GM12873 (cell line): ENCODE data around the gene DDX5.
A peak's percentile ranks its signal among the peaks of the same experiment; 100 is the strongest.

ENCODE experiments used
- CTCF ChIP-seq: IDR thresholded peaks from 2 replicates; pipeline ENCODE4 v1.5.1; 2012; ENCODE audit warnings: low read depth, mild to moderate bottlenecking, moderate library complexity, low read length, control low read depth; ENCODE audit not compliant: insufficient read depth; ENCODE audit errors: missing control alignments

DDX5 gene

GRCh38 chr17:64540118-64540776 lies 34.2 kb upstream of the DDX5 start:
- TF ChIP-seq CTCF = no peak

GRCh38 chr17:64538508-64539130 lies 32.5 kb upstream of the DDX5 start:
- no peak for TF ChIP-seq CTCF

- no peak for TF ChIP-seq CTCF
These were observed 31.4 kb upstream of the DDX5 start for GRCh38 chr17:64537488-64537887.

GRCh38 chr17:64536913-64537312 lies 30.8 kb upstream of the DDX5 start:
- TF ChIP-seq CTCF = no peak

GRCh38 chr17:64535357-64535756 lies 29.3 kb upstream of the DDX5 start:
- no peak for TF ChIP-seq CTCF

GRCh38 chr17:64534187-64534586 lies 28.1 kb upstream of the DDX5 start:
- TF ChIP-seq CTCF = peak; percentile 38

- no peak for TF ChIP-seq CTCF
These were observed 27.7 kb upstream of the DDX5 start for GRCh38 chr17:64533784-64534183.
